GM23338 (cell line): ENCODE results near the gene KCNJ16. TPM values are rescaled to one million over a fixed set of nuclear protein-coding genes. Genes with fewer than 3 reads are reported as not detected.

Experiments
- ATAC-seq: fragments of 200-7000 bp; cut with Tn5 transposase; 3 replicates; pipeline ENCODE4 v1.9.1; 2020
- DNase-seq: peaks from one replicate; pipeline ENCODE4 v3.0.0-alpha.2; 2015; ENCODE audit warnings: low spot score
- H2AFZ ChIP-seq: fragments of 200-600 bp; sonication (generic); 2 replicates; pipeline ENCODE4 v1.8.0; 2016; ENCODE audit warnings: antibody characterized with exemption, mild to moderate bottlenecking, moderate library complexity
- H3F3A ChIP-seq: fragments of 200-600 bp; sonication (generic); replicated peaks from 2 replicates; pipeline ENCODE4 v1.8.0; 2017; ENCODE audit warnings: antibody characterized with exemption, mixed run types, low read depth
- H3K27ac ChIP-seq: fragments of 200-600 bp; sonication (generic); 2 replicates; pipeline ENCODE4 v1.6.1; 2016; ENCODE audit warnings: low read depth
- H3K27me3 ChIP-seq: fragments of 200-600 bp; sonication (generic); 2 replicates; pipeline ENCODE4 v1.8.0; 2016; ENCODE audit warnings: mild to moderate bottlenecking, mixed run types, moderate library complexity; ENCODE audit not compliant: insufficient read depth
- H3K36me3 ChIP-seq: fragments of 200-600 bp; sonication (generic); 2 replicates; pipeline ENCODE4 v1.8.0; 2016; ENCODE audit warnings: mild to moderate bottlenecking; ENCODE audit not compliant: insufficient read depth
- H3K4me1 ChIP-seq: fragments of 200-600 bp; sonication (generic); 2 replicates; pipeline ENCODE4 v1.8.0; 2016; ENCODE audit warnings: mild to moderate bottlenecking, moderate library complexity; ENCODE audit not compliant: insufficient read depth
- H3K4me2 ChIP-seq: fragments of 200-600 bp; sonication (generic); 2 replicates; pipeline ENCODE4 v1.7.1; 2017; ENCODE audit warnings: mixed run types
- H3K4me3 ChIP-seq: fragments of 200-600 bp; sonication (generic); 2 replicates; pipeline ENCODE4 v1.6.1; 2016; ENCODE audit warnings: mixed run types
- H3K79me2 ChIP-seq: fragments of 200-600 bp; sonication (generic); replicated peaks from 2 replicates; pipeline ENCODE4 v1.8.0; 2017; ENCODE audit warnings: mild to moderate bottlenecking; ENCODE audit not compliant: insufficient read depth
- H3K9me2 ChIP-seq: fragments of 200-600 bp; sonication (generic); 2 replicates; pipeline ENCODE4 v1.8.0; 2017; ENCODE audit not compliant: insufficient read depth
- H4K20me1 ChIP-seq: fragments of 200-600 bp; sonication (generic); replicated peaks from 2 replicates; pipeline ENCODE4 v1.8.0; 2017; ENCODE audit warnings: mild to moderate bottlenecking; ENCODE audit not compliant: insufficient read depth
- H3K27ac Mint-ChIP-seq: 2 replicates; pipeline ENCODE4 v1.8.0; 2020; ENCODE audit warnings: inconsistent platforms, mild to moderate bottlenecking, moderate library complexity, mixed read lengths
- H3K27me3 Mint-ChIP-seq: 3 replicates; pipeline ENCODE4 v1.8.0; 2022; ENCODE audit warnings: low read depth, mild to moderate bottlenecking, moderate library complexity, mixed read lengths, inconsistent platforms; ENCODE audit not compliant: insufficient read depth, poor library complexity
- H3K36me3 Mint-ChIP-seq: 3 replicates; pipeline ENCODE4 v1.8.0; 2021; ENCODE audit warnings: low read depth, mild to moderate bottlenecking, inconsistent platforms, moderate library complexity, mixed read lengths
- H3K4me1 Mint-ChIP-seq: 3 replicates; pipeline ENCODE4 v1.8.0; 2020; ENCODE audit warnings: mild to moderate bottlenecking, inconsistent platforms, mixed read lengths
- H3K4me3 Mint-ChIP-seq: 3 replicates; pipeline ENCODE4 v1.8.0; 2021; ENCODE audit warnings: moderate library complexity, mild to moderate bottlenecking, inconsistent platforms, mixed read lengths
- H3K9me3 Mint-ChIP-seq: 3 replicates; pipeline ENCODE4 v1.8.0; 2020; ENCODE audit warnings: moderate library complexity, mild to moderate bottlenecking, inconsistent platforms, mixed read lengths
- CREB1 ChIP-seq: fragments of 250-450 bp; sonication (Bioruptor Pico); IDR thresholded peaks from 2 replicates; pipeline ENCODE4 v1.5.0; 2020; ENCODE audit warnings: low read depth, mild to moderate bottlenecking, moderate library complexity
- CTCF ChIP-seq, 2 experiments: fragments of 200-600 bp in 1 of 2; sonication (generic) in 1 of 2; conservative IDR thresholded peaks; 2 replicates each; pipeline versions ENCODE4 v1.5.1 to v1.6.1; 2016 to 2017; ENCODE audit warnings: antibody characterized with exemption in 2 of 2, low read depth in 2 of 2, mild to moderate bottlenecking in 2 of 2, moderate library complexity in 1 of 2
- ETS1 ChIP-seq: IDR thresholded peaks from 2 replicates; pipeline ENCODE4 v1.6.1; 2016; ENCODE audit warnings: antibody characterized with exemption
- EZH2 ChIP-seq: fragments of 200-600 bp; sonication (generic); IDR thresholded peaks from one replicate; pipeline ENCODE4 v1.8.0; 2017; ENCODE audit warnings: antibody characterized with exemption, mild to moderate bottlenecking, low read depth; ENCODE audit not compliant: unreplicated experiment
- EZH2phosphoT487 ChIP-seq: fragments of 200-600 bp; sonication (generic); IDR thresholded peaks from one replicate; pipeline ENCODE4 v1.8.1; 2018; ENCODE audit warnings: antibody characterized with exemption; ENCODE audit not compliant: unreplicated experiment
- REST ChIP-seq: IDR thresholded peaks from one replicate; pipeline ENCODE4 v1.6.1; 2018; ENCODE audit warnings: antibody characterized with exemption; ENCODE audit not compliant: unreplicated experiment
- STAT1 ChIP-seq: IDR thresholded peaks from one replicate; pipeline ENCODE4 v1.6.1; 2016; ENCODE audit warnings: antibody characterized with exemption; ENCODE audit not compliant: unreplicated experiment
- ZNF114 ChIP-seq: fragments of 250-450 bp; sonication (Bioruptor Pico); IDR thresholded peaks from 2 replicates; pipeline ENCODE4 v1.5.0; 2020; ENCODE audit warnings: mild to moderate bottlenecking, moderate library complexity
- ZNF331 ChIP-seq: fragments of 250-450 bp; sonication (Bioruptor Pico); IDR thresholded peaks from 2 replicates; pipeline ENCODE4 v1.5.0; 2020; ENCODE audit warnings: low read depth, mild to moderate bottlenecking, moderate library complexity
- polyA plus RNA-seq: library from polyadenylated mRNA; unstranded; fragments of >200 nt; fragmentation: Nextera tagmentation; extraction: Ambion mirVana; gene quantifications from 2 replicates; pipeline ENCODE4 v1.2.1, GENCODE V29; 2016
- total RNA-seq: library from RNA; depleted of rRNA; stranded (reverse); fragments of >200 nt; shearing (Covaris generic); gene quantifications from 2 replicates; pipeline ENCODE4 v1.2.3, GENCODE V29; 2014

Gene KCNJ16
- total and polyA plus RNA-seq, 2 experiments from 2014 or later: not detected

- no peaks in the 10 kb centered on the region for H3K36me3 ChIP-seq
- DNase-seq (no peak), ATAC-seq (no peak)
- H3K27ac ChIP-seq: no peak overlapping the region
- no peaks in the 10 kb centered on the region for H3K27me3 ChIP-seq
- no peaks in the 10 kb centered on the region for H3F3A ChIP-seq
- Mint-ChIP-seq H3K4me1 (peaks cover 15% of the 10 kb centered on the region; the same call in 2 of the 3 replicates), H3K4me3 (no peak overlapping the region), H3K27me3 (no peaks in the 10 kb centered on the region), H3K9me3 (no peaks in the 10 kb centered on the region), H3K36me3 (no peaks in the 10 kb centered on the region), H3K27ac (no peak overlapping the region)
- no peak overlapping the region for H3K4me2 ChIP-seq
- peaks cover 11% of the 10 kb centered on the region; the same call in 1 of the 2 replicates for H3K4me1 ChIP-seq
- H2AFZ ChIP-seq: no peak overlapping the region
- H4K20me1 ChIP-seq: no peaks in the 10 kb centered on the region
- H3K9me2 ChIP-seq: no peaks in the 10 kb centered on the region
- H3K4me3 ChIP-seq: no peak overlapping the region
- TF ChIP-seq REST: no peak
- TF ChIP-seq ZNF114 (CRISPR knock-in tag): no peak
- TF ChIP-seq CTCF (conservative IDR thresholded peaks at IDR 0.05; ENCODE audit: low read depth in 2 of 2): no peak
- H3K79me2 ChIP-seq: no peaks in the 10 kb centered on the region
Observed at GRCh38 chr17:70071127-70071526, 3.9 kb upstream of the KCNJ16 start.

GRCh38 chr17:70071620-70072019, 3.4 kb upstream of the KCNJ16 start:
- no peaks in the 10 kb centered on the region for H3F3A ChIP-seq
- Mint-ChIP-seq H3K36me3 (no peaks in the 10 kb centered on the region), H3K27me3 (no peaks in the 10 kb centered on the region)
- TF ChIP-seq ZNF114 (CRISPR knock-in tag): no peak
- TF ChIP-seq ZNF331 (CRISPR knock-in tag): no peak
- TF ChIP-seq EZH2: no peak
- TF ChIP-seq ETS1: no peak
- no peak for TF ChIP-seq CTCF (conservative IDR thresholded peaks at IDR 0.05; ENCODE audit: low read depth in 2 of 2)
- TF ChIP-seq STAT1: no peak
- TF ChIP-seq EZH2phosphoT487: no peak
- no peak for TF ChIP-seq CREB1 (CRISPR knock-in tag)

More at GRCh38 chr17:70071620-70072019, 3.4 kb upstream of the KCNJ16 start:
- Histone ChIP-seq H3K4me2 (no peak overlapping the region), H3K27ac (no peak overlapping the region), H3K79me2 (no peaks in the 10 kb centered on the region), H3K4me1 (peaks cover 11% of the 10 kb centered on the region; the same call in 1 of the 2 replicates), H3K4me3 (no peak overlapping the region), H2AFZ (no peak overlapping the region), H3K36me3 (no peaks in the 10 kb centered on the region), H4K20me1 (no peaks in the 10 kb centered on the region), H3K27me3 (no peaks in the 10 kb centered on the region), H3K9me2 (no peaks in the 10 kb centered on the region)
- ATAC-seq (no peak), DNase-seq (no peak)
- H3K4me1 Mint-ChIP-seq: peaks cover 15% of the 10 kb centered on the region; the same call in 2 of the 3 replicates
- no peak overlapping the region for H3K4me3 Mint-ChIP-seq
- H3K9me3 Mint-ChIP-seq: no peaks in the 10 kb centered on the region
- no peak overlapping the region for H3K27ac Mint-ChIP-seq
